GM19099 (cell line): ENCODE data around the gene NLRP1.

ENCODE experiments used
- POLR2A ChIP-seq: IDR thresholded peaks from 3 replicates; pipeline ENCODE4 v1.6.1; 2011; ENCODE audit warnings: low read depth; ENCODE audit not compliant: insufficient read length; ENCODE audit errors: extremely low read depth

Gene NLRP1

GRCh38 chr17:5516060-5516792, 68.1 kb downstream of the NLRP1 start:
- TF ChIP-seq POLR2A: no peak

GRCh38 chr17:5514976-5515375, 69.3 kb downstream of the NLRP1 start:
- TF ChIP-seq POLR2A: no peak

- no peak for TF ChIP-seq POLR2A
Observed at GRCh38 chr17:5513628-5514027, 70.7 kb downstream of the NLRP1 start.

- no peak for TF ChIP-seq POLR2A
Observed at GRCh38 chr17:5511401-5512225, 72.7 kb downstream of the NLRP1 start.

GRCh38 chr17:5510771-5511170, 73.5 kb downstream of the NLRP1 start:
- TF ChIP-seq POLR2A: no peak

- no peak for TF ChIP-seq POLR2A
Observed at GRCh38 chr17:5509482-5509881, 74.8 kb downstream of the NLRP1 start.

- TF ChIP-seq POLR2A: no peak
Observed at GRCh38 chr17:5508810-5509209, 75.5 kb downstream of the NLRP1 start.

- TF ChIP-seq POLR2A: no peak
Observed at GRCh38 chr17:5506307-5506706, 78.0 kb downstream of the NLRP1 start.

GRCh38 chr17:5502552-5502951, 81.8 kb downstream of the NLRP1 start:
- TF ChIP-seq POLR2A: no peak

GRCh38 chr17:5501685-5502084, 82.6 kb downstream of the NLRP1 start:
- TF ChIP-seq POLR2A: no peak

GRCh38 chr17:5500589-5501391, 83.5 kb downstream of the NLRP1 start:
- no peak for TF ChIP-seq POLR2A

GRCh38 chr17:5500247-5500588, 84.1 kb downstream of the NLRP1 start:
- no peak for TF ChIP-seq POLR2A

- TF ChIP-seq POLR2A: no peak
Observed at GRCh38 chr17:5499476-5500231, 84.7 kb downstream of the NLRP1 start.

- TF ChIP-seq POLR2A: no peak
Observed at GRCh38 chr17:5492970-5493369, 91.3 kb downstream of the NLRP1 start.

- no peak for TF ChIP-seq POLR2A
Observed at GRCh38 chr17:5488752-5489151, 95.6 kb downstream of the NLRP1 start.
